Erythroblast (primary cell): ENCODE measurements around the gene HES5.

Source experiments
- DNase-seq, 2 experiments: peaks; one replicate each; lab custom pipeline; 2025; lab: John Stamatoyannopoulos, UW
- GATA1 ChIP-seq: IDR thresholded peaks from 2 replicates; pipeline ENCODE4 v1.6.1; 2011; ENCODE audit warnings: low read depth, mild to moderate bottlenecking, control low read depth, low read length, moderate library complexity
- POLR2A ChIP-seq: IDR thresholded peaks from 2 replicates; pipeline ENCODE4 v1.6.1; 2011; ENCODE audit warnings: mild to moderate bottlenecking, low read length

The HES5 gene

DNA sequence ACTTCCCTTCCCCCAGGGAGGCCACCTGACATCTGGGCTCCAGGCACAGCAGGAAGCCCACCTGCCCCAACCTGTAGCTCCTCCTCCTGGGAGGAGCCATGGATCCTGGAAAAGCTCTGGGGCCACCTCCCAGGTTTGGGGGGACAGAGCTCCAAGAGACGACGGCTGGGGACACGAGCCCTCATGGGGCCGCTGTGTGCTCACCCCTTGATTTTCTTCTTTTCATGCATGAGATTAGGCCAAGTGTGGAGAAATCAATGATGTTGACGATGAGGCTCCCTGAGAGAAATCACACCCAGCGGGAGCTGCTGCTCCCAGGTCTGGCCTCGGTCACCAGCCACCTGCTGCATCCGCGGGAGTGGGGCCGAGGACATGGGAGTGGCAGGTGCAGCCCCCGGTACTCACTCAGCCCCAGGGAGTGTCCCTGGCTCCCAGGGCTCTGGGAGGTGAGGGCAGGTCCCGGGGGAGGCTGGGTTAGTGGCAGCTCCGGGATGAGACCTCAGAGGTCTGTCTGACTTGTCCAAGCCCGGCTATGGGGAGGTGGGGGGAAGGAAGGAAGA lies 34.8 kb upstream of the HES5 start:
- TF ChIP-seq GATA1 = no peak
- TF ChIP-seq POLR2A = no peak
- no peak for DNase-seq

DNA sequence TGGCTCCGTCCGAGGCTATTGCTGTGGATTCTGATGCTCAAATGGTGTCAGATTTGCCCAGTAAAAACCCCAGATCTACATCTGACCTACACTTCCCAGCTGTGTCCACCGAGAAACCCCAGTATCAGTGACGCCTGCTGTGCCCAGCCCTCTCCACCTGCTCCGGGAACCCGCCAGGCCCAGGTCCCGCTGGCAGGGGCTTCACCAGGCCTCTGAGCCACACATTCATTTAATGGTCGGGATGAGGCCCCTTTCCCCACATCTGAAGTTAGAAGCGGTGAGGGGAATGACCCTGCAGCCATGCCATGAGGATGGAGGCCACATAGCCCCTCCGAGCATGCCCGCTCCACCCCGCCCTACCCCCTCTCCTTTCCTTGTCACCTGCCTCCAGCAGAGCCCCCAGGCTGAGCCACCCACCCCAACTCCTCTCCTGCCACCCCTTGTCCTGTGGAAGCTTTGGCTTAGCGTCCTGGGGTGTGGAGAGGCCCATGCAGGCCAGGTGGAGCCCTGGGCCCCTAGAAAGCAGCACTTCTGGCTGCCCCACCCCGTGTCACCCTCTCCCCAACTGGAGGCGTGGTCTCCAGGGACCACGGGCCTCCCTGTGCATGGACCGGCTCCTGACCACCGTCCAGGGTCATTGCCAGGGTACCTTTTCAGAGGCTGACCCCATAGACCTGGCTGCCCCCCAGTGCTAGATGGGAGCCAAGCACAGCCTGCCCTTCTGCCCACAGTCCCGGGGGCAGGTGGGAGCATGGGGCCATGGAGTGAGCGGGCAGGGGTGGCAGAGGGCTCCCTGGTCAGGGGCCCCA lies 34.1 kb upstream of the HES5 start:
- TF ChIP-seq POLR2A = no peak
- no peak for TF ChIP-seq GATA1
- DNase-seq = no peak

DNA sequence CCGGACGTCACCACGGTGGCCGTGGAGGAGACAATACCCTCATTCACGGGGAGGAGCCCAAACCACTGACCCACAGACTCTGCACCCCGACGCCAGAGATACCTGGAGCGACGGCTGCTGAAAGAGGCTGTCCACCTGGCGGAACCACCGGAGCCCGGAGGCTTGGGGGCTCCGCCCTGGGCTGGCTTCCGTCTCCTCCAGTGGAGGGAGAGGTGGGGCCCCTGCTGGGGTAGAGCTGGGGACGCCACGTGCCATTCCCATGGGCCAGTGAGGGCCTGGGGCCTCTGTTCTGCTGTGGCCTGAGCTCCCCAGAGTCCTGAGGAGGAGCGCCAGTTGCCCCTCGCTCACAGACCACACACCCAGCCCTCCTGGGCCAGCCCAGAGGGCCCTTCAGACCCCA lies 33.1 kb upstream of the HES5 start:
- TF ChIP-seq GATA1 = no peak
- no peak for TF ChIP-seq POLR2A
- DNase-seq = no peak

DNA sequence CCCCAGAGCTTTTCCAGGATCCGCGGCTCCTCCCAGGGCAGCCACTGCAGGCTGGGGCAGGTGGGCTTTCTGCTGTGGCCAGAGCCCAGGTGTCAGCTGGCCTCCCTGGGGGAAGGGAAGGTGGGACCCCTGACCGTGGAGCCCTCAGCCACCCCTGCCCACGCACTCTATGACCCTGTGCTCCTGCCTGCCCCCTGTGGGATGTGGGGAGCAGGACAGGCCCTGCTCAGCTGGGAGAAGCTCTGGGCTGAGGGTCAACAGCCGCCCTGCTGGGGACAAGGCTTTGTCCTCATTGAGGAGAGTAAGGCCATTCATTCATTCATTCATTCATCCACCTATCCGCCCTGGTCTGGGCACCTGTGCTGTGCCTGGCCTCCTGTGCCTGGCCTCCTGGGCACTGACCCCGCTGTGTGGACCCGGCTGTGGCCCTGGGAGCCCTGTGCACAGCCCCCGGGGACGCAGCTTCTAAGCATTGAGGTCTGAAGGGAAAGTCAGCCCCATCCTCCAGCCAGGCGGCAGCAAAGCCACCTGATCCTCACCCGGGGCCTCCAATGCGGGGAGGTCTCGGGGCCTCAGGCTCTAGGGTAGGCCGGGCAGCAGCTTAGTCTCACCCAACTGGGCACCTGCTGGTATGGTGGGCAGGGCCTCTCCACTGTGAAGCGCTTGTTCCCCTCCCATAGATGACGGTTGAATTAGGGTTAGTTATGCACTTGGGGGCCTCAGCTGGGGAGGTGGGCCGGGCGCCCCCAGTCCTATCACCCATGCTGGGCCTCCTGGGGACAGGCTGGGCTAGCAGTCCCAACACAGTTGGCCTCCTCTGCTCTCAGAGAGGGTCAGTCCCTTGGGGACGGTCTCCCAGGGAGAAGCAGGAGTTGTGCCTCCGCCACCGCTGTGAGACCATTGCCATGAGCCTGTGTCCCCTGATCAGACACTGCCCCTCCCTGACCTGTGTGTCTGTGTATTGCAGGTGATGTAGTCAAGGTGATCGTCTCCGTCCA lies 32.1 kb upstream of the HES5 start:
- TF ChIP-seq GATA1 = no peak
- TF ChIP-seq POLR2A = no peak

DNA sequence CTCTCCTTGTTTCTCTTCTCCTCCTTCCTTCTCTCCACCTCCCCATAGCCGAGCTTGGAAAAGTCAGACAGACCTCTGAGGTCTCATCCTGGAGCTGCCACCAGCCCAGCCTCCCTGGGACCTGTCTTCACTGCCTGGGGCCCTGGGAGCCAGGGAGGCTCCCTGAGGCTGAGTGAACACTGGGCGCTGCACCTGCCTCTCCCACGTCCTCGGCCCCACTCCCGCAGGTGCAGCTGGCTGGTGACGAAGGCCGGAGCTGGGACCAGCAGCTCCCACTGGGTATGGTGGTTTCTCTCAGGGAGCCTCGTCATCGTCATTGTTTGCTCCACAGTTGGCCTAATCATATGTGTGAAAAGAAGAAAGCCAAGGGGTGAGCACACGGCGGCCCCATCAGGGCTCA lies 31.4 kb upstream of the HES5 start:
- DNase-seq = no peak

More for the DNA sequence above, 32.1 kb upstream of the HES5 start:
- DNase-seq = peak in 1 of 2 experiments; percentile 27

DNA sequence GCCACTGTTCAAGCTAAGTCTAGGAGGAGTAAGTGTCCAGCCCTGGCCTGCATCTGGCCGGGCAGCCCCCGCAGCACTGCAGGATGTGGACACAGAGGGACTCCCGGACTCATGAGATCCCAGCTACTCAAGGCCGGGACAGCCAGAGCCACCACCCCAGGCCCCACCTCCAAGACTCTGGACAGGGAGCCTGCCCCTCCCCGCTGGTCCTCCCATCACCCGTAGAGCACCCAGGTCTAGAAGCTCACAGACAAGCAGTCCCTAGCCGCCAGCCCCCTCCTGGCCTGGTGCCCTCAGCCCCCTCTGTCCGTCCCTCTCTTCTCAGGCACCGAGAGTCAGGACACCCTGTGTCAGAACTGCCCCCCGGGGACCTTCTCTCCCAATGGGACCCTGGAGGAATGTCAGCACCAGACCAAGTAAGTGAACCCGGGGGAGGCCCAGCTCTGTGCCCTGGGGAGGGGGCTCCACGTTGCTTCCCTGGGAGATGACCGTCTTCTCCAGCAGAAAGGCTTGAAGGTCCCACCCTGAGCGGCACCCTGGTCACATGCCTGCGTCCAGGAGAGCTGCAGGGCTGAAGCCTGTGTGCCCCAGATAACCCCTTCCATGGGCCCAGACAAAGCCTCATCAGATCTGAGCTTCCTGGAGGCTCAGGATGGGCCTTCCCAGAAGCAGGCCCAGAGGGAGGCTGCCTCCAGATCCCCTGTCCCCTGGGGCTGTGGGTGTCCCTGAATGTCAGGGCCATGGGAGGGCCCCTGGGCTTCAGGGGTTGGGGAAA lies 30.4 kb upstream of the HES5 start:
- TF ChIP-seq POLR2A = no peak
- TF ChIP-seq GATA1 = no peak
- peak; percentile 61 to 77 for DNase-seq

More for the DNA sequence above, 31.4 kb upstream of the HES5 start:
- TF ChIP-seq POLR2A (no peak), GATA1 (no peak)

DNA sequence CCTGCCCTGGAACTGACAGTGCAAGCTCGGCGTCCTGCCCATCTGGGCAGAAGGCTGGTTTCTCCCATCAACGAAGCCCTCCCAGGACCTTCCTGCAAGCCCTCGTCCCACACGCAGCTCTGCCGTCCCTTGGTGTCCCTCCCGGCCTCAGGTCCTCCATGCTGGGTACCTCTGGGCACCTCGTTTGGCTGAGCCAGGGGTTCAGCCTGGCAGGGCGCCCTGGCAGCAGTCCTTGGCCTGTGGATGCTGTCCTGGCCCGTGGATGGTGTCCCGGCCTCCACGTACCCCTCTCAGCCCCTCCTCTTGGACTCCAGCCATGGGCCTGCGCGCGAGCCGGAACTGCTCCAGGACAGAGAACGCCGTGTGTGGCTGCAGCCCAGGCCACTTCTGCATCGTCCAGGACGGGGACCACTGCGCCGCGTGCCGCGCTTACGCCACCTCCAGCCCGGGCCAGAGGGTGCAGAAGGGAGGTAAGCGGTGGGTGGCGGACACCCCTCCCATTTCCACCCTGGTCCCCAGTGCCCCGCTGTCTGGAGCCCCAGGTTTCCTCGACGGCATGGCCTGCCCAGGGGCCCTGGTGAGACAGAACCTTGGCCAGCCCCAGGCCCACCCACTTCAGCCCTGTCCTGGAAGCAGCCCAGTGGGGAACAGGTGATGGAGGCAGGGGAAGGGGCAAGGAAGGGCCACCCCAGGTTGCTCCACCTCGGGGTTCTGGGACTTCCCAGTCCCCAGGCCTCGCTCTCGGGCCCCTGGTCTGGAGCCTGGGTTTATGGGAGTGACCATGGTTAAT lies 29.6 kb upstream of the HES5 start:
- DNase-seq = no peak
- no peak for TF ChIP-seq POLR2A
- TF ChIP-seq GATA1 = no peak

DNA sequence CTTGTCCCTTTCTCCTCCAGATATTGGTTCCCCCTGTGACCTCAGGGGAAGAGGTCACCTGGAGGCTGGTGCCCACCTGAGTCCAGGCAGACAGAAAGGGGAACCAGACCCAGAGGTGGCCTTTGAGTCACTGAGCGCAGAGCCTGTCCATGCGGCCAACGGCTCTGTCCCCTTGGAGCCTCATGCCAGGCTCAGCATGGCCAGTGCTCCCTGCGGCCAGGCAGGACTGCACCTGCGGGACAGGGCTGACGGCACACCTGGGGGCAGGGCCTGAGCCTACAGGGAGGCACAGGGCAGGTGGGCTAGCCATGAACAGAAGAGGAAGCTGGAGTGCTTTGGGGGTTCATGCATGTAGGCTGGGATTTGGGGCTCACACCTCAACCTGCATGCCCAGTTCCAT lies 28.8 kb upstream of the HES5 start:
- no peak for TF ChIP-seq POLR2A
- TF ChIP-seq GATA1 = no peak

DNA sequence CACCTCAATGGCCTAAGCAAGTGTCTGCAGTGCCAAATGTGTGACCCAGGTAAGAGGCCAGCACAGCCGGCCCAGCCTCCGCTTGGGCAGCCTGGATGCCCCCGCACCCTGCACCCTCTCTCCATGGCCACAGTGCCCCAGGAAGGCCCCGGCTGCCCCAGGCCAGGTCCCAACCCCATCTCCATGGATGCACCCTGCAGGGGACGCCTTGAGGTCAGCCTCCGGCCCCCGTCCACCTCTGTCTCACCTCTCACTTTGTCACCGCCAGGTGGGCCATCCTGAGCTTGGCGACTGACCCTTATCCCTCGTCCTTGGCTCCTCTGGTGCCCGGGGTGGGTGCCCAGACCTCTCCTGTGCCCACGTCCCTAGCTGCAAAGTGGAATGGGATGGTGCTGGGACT lies 28.4 kb upstream of the HES5 start:
- no peak for DNase-seq
- TF ChIP-seq GATA1 (no peak), POLR2A (no peak)

More for the DNA sequence above, 28.8 kb upstream of the HES5 start:
- no peak for DNase-seq

DNA sequence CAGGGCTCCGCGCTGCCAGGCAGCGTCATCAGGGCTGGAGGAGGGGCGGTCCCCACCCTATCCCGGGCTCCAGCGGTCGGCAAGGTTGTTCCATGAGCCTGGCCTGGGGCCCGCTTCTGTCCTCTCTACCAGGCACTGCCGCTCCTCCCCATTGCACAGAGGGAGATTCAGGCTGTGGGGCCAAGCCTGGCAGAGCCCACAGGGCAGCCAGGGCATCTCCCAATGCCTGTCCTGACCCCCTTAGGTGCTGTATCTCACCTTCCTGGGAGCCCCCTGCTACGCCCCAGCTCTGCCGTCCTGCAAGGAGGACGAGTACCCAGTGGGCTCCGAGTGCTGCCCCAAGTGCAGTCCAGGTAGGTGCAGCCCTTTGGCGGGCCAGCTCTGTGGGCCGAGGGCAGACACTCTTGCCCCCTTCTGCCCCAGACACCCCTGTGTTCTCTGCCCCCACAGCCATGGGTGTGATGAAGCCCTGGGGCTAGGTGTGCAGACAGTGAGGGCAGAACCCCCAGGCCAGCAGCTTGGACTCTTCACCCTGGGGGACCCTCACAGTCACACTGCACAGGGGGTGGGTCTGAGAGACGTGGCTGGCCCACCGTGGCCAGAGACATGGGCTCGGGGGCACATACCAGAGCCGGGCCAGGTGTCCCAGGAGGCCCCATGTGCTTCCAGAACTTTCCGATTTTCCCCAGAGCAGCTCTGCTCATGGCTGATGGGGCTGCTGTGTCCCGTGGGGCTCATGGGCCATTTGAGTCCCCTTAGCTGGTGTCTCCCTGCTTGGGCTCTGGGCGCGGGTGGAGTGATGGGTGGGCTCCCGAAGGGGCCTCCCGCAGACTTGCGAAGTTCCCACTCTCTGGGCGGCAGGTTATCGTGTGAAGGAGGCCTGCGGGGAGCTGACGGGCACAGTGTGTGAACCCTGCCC lies 27.7 kb upstream of the HES5 start:
- TF ChIP-seq GATA1 (no peak), POLR2A (no peak)
- no peak for DNase-seq

DNA sequence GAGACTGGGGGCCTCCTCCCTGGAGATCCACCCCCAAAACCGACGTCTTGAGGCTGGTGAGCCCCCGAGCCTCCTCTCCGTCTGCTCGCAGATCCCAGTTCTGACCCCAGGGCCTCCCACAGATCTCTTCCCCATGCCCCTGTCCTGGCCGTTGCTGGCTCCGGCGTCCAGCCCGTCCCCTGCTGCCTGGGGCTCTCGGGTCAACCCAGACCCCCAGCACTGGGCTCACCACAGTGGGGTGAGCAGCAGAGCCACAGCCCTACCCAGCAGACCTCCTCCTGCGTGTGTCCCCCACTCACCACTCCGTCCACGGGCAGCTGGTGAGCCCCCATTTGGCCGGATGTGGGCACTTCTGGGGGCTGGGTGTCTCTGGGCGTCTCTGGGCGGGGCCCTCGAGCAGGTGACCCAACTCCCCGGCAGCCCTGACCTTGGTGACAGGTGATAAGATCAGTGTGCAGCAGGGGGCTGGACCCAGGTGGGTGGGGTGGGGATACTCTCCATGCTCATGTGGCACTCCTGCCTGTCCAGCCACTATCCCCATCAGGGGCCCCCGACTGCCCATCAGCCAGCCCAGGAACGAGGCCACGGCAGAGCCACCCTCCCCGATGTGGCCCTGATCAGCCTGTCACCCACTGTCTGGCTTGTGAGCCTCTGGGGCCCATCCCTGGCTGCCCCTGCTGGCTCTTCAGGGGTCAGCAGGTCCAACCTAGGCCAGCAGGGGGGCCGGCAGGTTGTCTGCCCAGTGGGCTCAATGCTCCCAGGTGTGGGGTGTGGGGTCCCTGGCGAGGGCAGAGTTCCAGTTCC lies 26.8 kb upstream of the HES5 start:
- peak; percentile 61 to 62 for DNase-seq
- no peak for TF ChIP-seq POLR2A
- TF ChIP-seq GATA1 = no peak
